Right atrium auricular region (tissue), 2 donors: ENCODE data around the gene ZDHHC21. TPM values are rescaled to one million over a fixed set of nuclear protein-coding genes. Genes with fewer than 3 reads are reported as not detected.

Source experiments
- DNase-seq: peaks from one replicate; pipeline ENCODE4 v3.0.0-alpha.2; 2019; ENCODE audit warnings: low spot score
- H3K27ac ChIP-seq, 2 donors: fragments of 200-600 bp; sonication (generic); 1 replicate in 1 of 2; 2 replicates in 1 of 2; pipeline ENCODE4 v1.5.1; 2016 to 2019
- H3K27me3 ChIP-seq, 2 donors: fragments of 200-600 bp; sonication (generic); one replicate each; pipeline versions ENCODE4 v1.5.1 to v1.6.0; 2017 to 2019
- H3K36me3 ChIP-seq: fragments of 200-600 bp; sonication (generic); one replicate; pipeline ENCODE4 v1.5.1; 2016
- H3K4me1 ChIP-seq, 2 donors: fragments of 200-600 bp; sonication (generic); one replicate each; pipeline versions ENCODE4 v1.5.1 to v1.6.0; 2017 to 2019
- H3K4me3 ChIP-seq, 2 donors: fragments of 200-600 bp; sonication (generic); 1 replicate in 1 of 2; 2 replicates in 1 of 2; pipeline ENCODE4 v1.5.1; 2017 to 2019; ENCODE audit warnings: mild to moderate bottlenecking in 1 of 2, moderate library complexity in 1 of 2
- H3K9me3 ChIP-seq, 2 donors: fragments of 200-600 bp; sonication (generic); one replicate each; pipeline ENCODE4 v1.5.1; 2019
- total RNA-seq, 2 donors: library from RNA; depleted of rRNA; stranded (reverse); fragments of >200 nt; gene quantifications; one replicate each; pipeline ENCODE4 v1.1.0, GENCODE V29; 2016
- TF ChIP-seq, protein P1 (sequence below), 2 donors: fragments of 200-600 bp; sonication (generic); IDR thresholded peaks; one replicate each; pipeline ENCODE4 v1.5.1; 2019; ENCODE audit warnings: antibody characterized with exemption in 2 of 2

The ZDHHC21 gene
- total RNA-seq, 2 donors from 2014 or later, result 8.0 to 12.1 TPM

DNA sequence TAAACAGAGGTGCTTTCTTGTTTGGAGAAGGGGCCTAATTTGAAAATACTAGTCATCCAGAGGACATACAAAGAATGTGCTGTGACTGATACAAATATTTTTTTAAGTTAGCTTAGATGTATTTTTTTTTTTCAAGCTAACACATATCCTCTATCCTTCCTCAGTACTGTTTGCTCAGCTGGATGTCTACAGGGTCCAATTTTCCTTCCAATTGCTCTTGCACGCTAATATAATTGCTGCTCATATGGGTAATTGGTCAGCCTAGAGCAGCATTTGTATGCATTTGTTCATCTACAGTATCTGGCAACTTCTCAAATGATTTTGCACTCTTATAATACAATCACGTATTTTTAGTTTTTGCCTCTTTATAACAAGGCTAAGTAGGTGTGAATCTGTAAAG lies 84.7 kb downstream of the ZDHHC21 start:
- no peak for DNase-seq
- TF ChIP-seq, protein P1, sequence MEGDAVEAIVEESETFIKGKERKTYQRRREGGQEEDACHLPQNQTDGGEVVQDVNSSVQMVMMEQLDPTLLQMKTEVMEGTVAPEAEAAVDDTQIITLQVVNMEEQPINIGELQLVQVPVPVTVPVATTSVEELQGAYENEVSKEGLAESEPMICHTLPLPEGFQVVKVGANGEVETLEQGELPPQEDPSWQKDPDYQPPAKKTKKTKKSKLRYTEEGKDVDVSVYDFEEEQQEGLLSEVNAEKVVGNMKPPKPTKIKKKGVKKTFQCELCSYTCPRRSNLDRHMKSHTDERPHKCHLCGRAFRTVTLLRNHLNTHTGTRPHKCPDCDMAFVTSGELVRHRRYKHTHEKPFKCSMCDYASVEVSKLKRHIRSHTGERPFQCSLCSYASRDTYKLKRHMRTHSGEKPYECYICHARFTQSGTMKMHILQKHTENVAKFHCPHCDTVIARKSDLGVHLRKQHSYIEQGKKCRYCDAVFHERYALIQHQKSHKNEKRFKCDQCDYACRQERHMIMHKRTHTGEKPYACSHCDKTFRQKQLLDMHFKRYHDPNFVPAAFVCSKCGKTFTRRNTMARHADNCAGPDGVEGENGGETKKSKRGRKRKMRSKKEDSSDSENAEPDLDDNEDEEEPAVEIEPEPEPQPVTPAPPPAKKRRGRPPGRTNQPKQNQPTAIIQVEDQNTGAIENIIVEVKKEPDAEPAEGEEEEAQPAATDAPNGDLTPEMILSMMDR (IDR thresholded peaks at IDR 0.05), result no peak
- no peaks in the 10 kb centered on the region for H3K36me3 ChIP-seq
- no peaks in the 10 kb centered on the region for H3K27me3 ChIP-seq
- no peak overlapping the region for H3K27ac ChIP-seq
- H3K4me3 ChIP-seq, result no peak overlapping the region
- no peaks in the 10 kb centered on the region for H3K9me3 ChIP-seq
- no peaks in the 10 kb centered on the region for H3K4me1 ChIP-seq

DNA sequence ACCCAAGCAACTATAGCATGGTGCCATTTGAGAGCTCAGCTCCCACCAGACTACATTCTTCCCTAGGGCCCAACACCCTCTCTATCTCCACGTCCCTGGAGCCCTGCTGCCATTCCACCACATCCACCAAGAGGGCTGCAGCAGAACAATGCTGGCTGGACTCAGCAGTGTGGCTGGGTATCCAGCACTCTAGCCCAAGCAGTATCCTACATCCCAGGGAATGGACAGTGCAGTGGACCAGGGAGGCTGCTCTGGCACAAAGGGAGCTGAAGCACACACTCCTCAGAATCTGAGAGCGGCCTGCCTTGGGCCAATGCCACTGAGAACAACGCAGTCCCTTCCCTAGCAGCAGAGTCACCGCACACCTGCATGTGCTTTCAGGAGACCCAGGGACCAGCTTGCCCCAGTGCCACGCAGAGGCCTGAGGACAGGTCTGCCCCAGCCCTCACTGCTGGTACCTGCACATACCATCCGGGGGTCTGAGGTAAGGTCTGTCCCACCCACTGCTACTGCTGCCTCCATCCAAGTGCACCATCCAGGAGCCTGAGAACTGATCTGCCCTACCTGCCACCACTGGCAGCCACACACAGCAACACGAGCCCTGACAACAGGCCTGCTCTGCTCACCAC lies 95.9 kb downstream of the ZDHHC21 start:
- Histone ChIP-seq H3K27ac (no peak overlapping the region), H3K9me3 (peaks cover 4 to 5% of the 10 kb centered on the region in 2 donors), H3K27me3 (no peaks in the 10 kb centered on the region), H3K36me3 (peaks cover 9% of the 10 kb centered on the region), H3K4me3 (no peak overlapping the region), H3K4me1 (no peaks in the 10 kb centered on the region)
- TF ChIP-seq, protein P1 (IDR thresholded peaks at IDR 0.05), result no peak
- DNase-seq, result no peak

DNA sequence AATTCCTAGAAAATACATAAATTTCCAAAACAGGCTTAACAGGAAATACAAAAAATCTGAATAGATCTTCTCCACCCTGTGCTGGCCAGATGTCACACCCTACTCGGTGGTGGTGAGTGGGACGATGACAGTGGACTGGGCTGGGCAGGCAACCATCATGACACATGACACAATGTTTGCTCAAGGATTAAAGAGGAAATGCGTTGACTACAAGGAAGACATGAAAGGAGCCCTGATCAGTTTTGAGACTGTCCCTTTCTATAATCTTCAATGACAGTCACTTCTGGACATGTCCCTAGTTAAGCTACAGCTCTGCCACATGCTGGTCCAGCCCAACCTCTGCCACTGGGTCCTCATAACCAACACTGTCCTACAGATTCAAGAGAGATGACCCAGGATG lies 99.8 kb downstream of the ZDHHC21 start:
- H3K36me3 ChIP-seq, result peaks cover 9% of the 10 kb centered on the region
- no peak for DNase-seq

DNA sequence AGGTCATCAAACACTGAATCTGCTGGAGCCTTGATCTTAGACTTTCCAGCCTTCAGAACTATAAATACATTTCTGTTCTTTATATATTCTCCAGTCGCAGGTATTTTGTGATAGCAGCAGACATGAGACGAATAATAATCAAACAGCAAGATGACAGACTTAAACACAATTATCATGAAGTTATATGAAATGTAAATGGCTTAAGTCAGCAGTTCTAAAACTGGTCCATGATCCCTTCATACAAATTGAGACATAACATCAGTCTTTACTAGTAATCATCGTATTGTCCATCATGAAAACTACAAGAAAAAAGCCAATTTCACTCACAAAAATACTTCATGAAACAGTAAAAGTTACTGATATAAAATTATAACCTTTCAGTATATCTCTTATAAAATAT lies 101.8 kb downstream of the ZDHHC21 start:
- TF ChIP-seq, protein P1 (IDR thresholded peaks at IDR 0.05), result no peak
- no peak for DNase-seq
- Histone ChIP-seq H3K9me3 (no peaks in the 10 kb centered on the region), H3K4me3 (no peak overlapping the region), H3K36me3 (peaks cover 8% of the 10 kb centered on the region), H3K27ac (no peak overlapping the region), H3K27me3 (no peaks in the 10 kb centered on the region), H3K4me1 (no peaks in the 10 kb centered on the region)

More for the DNA sequence above, 99.8 kb downstream of the ZDHHC21 start:
- Histone ChIP-seq H3K27me3 (no peaks in the 10 kb centered on the region), H3K4me3 (no peak overlapping the region), H3K4me1 (no peaks in the 10 kb centered on the region), H3K9me3 (no peaks in the 10 kb centered on the region), H3K27ac (no peak overlapping the region)
- TF ChIP-seq, protein P1 (IDR thresholded peaks at IDR 0.05), result no peak

DNA sequence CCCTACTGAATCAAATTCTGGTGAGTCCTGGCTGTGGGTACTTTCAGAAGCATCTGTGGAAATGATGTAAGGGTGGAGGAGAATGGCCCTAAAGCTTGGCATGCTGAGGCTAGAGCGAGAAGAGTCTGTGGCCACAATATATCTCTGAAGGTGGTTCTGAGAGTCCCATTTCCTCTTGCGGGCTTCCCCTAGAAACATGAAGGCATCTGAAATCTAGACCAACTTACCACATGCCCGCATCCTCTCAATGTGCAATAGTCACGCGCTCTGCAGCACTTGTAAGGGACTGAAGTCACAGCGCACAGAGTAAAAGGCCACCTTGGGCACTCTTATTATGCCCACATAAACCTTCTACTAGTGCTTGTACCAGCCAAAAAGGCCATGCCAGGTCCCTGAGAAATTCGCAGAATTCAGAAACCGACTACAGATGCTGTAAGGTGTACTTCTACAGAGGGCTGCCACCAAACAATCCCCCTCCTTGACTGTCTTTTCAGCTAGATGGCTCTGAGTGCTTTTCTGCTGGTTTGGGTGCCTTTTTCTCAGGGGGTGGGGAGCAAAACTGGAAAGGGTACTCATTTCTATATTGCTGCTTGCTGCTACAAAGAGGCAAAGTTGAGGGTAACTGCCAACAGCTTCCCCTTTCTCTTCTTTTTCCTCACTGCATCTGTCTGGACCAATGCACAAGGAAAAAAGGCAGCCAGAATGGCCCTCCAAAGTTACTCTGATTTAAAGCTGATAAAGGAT lies 107.3 kb downstream of the ZDHHC21 start:
- H3K4me1 ChIP-seq, result no peaks in the 10 kb centered on the region
- H3K27me3 ChIP-seq, result no peaks in the 10 kb centered on the region
- peaks cover 0 to 4% of the 10 kb centered on the region in 2 donors for H3K9me3 ChIP-seq
- H3K36me3 ChIP-seq, result no peaks in the 10 kb centered on the region
- DNase-seq, result no peak
- H3K4me3 ChIP-seq, result no peak overlapping the region
- H3K27ac ChIP-seq, result no peak overlapping the region
- TF ChIP-seq, protein P1 (IDR thresholded peaks at IDR 0.05), result no peak
